MV-4-11 (cell line): ENCODE data around the gene ESRRG.

Experiments used
- DNase-seq: peaks from one replicate; lab custom pipeline; 2025; lab: John Stamatoyannopoulos, UW

ESRRG gene

GRCh38 chr1:216502528-216503162 is 220.6 kb downstream of the ESRRG start:
- DNase-seq: no peak

GRCh38 chr1:216500273-216500967 is 222.8 kb downstream of the ESRRG start:
- DNase-seq: no peak

DNA sequence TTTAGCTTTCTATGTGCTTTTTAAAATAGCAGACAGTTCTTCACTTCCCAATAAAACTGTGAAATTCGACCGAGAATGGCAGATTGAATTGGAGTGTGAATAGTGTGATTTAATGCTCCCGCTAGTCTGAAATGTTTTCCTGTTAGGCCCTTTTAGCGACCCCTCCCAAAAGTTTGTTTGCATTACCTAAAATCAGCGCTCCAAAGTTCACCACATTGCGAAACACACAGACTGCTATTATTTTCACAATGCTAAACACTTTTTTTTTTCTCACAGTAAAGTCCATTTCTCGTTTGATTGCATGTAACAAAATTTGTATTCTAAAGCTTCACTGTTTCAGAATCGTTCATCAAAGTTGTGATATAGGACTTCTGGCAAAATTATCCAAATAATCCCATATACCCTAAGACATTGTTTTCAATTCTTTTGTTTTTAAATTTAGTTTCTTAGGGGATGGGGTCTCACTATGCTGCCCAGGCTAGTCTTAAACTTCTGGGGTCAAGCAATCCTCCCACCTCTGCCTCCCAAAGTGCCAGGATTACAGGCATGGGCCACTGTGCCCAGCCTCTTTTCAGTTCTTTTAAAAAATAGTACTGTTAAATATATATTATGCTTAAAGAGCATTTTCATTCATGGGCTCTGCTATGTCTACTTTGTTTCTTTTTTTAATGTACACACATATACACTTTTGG is 223.5 kb downstream of the ESRRG start:
- no peak for DNase-seq

DNA sequence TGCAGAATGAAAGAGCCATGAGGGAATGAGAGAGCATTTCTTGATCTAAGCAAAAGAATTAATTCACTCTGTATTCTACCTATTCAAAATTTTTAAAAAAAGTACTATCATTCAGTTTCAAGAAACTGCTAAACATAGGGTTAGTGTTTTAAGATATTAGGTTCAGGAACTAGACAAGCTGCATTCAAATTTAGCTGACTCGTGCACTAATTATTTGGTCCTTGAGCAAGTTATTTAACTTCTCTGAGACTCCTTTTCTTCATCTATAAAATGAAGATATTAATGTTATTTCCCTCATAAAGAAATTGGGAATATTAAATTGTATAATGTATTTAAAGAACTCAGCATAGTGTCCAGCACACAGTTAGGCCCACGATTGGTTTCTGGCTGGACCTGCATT is 225.0 kb downstream of the ESRRG start:
- no peak for DNase-seq

DNA sequence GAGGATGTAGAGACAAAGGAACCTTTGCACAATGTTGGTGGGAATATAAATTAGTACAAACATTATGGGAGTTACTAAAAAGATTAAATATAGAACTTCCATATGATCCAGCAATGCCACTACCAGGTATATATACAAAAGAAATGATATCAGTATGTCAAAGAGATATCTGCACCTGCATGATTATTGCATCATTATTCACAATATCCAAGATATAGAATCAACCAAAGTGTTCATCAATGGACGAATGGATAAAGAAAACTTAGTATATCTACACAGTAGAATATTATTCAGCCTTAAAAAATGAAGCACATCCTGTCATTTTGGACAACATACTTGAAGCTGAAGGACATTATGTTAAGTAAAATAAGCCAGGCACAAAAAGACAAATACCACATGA is 238.2 kb downstream of the ESRRG start:
- no peak for DNase-seq

GRCh38 chr1:216483672-216484401 is 239.4 kb downstream of the ESRRG start:
- no peak for DNase-seq

GRCh38 chr1:216482620-216483019 is 240.6 kb downstream of the ESRRG start:
- DNase-seq: no peak

DNA sequence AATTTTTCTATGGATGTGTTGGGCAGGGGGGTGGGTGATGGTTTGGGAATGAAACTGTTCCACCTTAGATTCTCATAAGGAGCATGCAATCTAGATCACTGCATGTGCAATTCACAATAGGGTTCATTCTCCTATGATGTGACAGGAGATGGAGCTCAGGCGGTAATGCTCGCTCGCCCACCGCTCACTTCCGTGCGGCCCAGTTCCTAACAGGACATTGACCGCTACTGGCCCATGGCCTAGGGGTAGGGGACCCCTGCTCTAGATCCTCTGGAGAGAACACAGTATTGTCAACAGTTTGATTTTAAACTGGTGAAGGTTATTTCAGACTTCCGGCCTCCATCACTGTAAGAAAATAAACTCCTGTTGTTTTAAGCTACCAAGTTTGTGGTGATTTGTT is 245.0 kb downstream of the ESRRG start:
- DNase-seq: no peak

DNA sequence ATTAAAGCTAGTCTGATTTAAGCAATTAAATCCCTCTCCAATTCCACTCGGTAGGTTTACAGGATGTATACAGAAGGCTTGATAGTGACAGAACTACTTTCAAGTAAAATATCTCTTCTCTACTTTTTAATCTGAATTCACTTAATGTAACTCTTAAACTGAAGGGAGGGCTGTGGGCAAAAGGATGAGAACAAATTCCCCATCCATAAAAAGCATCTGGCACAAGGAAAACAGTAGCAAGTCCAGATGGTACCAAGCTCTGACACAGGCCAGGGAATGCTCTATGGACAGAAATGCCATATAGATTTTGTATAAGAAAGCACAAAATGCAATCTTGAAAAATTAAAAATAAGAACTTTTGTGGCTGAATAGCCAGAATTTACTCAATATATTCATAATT is 246.9 kb downstream of the ESRRG start:
- no peak for DNase-seq

- DNase-seq: no peak
Measured at GRCh38 chr1:216475659-216476276, 247.5 kb downstream of the ESRRG start.

DNA sequence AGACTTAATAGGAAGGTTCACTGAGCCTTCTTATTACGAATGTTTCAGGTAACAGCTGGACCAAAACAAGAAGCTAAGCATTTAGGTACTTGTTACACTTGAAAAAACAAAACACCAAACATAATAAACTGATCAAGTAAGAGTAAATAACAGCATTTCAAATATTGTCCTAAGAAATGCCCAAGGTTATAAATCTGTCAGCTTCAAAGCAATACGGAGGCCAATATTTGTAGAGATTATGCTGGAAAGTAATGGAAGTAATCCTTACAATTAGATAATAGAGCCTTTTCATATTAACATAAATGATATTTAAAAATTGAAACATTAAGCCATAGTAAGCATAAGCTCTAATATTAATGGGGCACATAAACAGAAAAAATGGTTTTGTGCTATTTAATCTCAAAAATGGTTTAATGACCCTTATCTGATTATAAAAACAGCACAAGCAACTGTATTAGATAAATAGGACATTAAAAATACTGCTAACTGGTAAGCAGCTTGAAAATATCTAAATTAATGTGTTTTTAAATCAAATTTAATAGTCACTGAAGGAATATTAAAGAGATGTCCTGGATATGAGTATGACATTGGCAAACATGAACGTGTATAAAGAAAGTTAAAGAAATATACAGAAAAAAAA is 256.9 kb downstream of the ESRRG start:
- DNase-seq: no peak

GRCh38 chr1:216464489-216464888 is 258.7 kb downstream of the ESRRG start:
- no peak for DNase-seq

DNA sequence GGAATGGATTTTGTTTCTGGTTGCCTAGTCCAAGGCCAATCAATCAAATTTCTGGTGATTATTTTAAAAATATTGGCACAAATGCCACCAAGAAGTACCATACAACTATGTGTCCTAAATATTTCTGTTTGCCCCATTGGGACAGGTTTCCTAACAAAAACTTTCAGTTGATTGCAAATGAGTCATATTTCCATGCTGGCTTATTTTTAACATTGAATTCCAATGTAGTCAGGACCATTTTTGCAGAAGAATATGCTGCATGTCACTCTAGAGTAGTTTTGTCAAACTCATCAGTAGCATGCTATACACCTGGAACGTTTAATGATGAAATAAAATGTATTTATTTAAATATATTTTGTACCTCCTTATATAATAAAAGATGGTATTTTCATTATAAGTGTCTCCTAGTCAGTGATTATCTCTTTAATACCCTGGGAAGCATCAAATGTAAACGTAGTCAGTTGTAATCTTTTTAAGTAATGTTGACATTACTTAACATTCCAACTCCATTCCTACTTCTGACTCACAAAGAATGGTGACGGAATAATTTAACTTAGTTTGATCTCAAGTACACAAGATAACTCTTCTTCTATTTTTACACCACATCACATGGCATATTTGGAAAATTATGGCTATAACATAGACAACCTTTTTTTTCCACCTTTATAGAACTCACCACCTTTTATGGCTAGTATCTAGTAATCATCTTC is 261.0 kb downstream of the ESRRG start:
- DNase-seq: no peak

DNA sequence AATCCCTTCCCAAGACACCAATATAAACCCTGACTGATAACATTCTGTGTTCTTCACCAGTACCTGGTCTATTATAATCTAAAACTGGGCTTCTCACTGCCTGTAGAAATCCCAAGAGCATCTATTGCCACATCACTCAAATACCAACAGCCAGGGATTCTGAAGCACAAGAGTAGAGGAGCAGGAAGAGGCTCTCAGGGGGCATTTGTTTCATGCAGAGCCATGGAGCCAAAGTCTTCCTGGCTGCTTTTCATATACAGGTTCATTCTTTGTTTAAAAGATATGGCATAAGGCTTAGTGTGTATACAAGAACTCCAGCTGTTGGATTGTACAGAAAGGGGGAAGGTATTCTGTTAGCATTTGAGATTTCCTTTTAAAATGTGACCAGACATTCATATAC is 261.8 kb downstream of the ESRRG start:
- no peak for DNase-seq

GRCh38 chr1:216459651-216460207 is 263.5 kb downstream of the ESRRG start:
- no peak for DNase-seq

DNA sequence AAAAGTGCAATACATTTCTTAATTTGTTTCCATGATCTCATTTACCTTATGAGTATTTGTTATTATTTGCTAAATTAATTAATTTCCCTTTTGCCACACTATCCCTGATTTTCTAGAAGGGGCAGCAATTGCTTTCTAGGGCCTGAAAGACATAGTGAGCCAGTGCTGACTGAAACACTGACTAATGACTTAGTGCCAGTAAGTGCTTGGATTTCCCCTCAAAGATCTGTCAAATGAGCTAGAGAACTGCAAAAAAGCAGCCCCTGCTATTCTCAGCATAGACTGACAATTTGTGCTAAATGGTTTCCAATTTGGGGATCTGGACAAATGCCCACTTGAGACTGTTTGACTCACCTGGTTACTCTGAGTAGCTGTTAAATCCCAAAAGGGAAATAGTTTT is 264.4 kb downstream of the ESRRG start:
- DNase-seq: no peak

GRCh38 chr1:216457356-216457755 is 265.9 kb downstream of the ESRRG start:
- no peak for DNase-seq

GRCh38 chr1:216456682-216457081 is 266.5 kb downstream of the ESRRG start:
- DNase-seq: no peak

DNA sequence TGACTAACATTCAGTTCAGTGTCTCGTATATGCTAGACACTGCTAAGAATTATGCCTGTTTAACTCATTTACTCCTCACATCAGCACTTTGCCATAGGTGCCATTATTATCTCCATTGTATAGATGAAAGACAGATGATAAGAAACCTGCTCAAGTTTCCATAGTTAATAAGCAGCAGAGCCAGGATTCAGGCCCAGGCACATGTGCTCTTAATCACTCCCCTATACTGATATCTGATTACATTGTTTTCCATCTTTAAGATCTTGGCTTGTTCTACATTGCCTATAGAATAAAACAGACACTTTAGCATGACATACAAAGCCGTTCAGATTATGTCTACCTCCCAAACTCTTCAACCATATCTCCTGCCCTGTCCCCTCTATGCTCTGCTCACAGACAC is 269.5 kb downstream of the ESRRG start:
- DNase-seq: no peak
